ENCODE data around the gene GMDS. TPM values are rescaled to one million over a fixed set of nuclear protein-coding genes. Genes with fewer than 3 reads are reported as not detected.

Gene GMDS
- total and polyA plus RNA-seq, 2 of the 4 experiments (the other 2 are of a cell fraction), result 7.3 to 21.9 TPM

- H2BK15ac ChIP-seq (ENCODE audit: low read depth, low read length), result no peak overlapping the region; the same call in 2 of the 3 replicates
- H2BK20ac ChIP-seq (ENCODE audit: low read depth, low read length), result no peak overlapping the region
- no TSS peak for BruUV-seq (replicated peaks)
- H3K9me1 ChIP-seq (ENCODE audit: insufficient read depth, low read length), result no peaks in the 10 kb centered on the region
- intact Hi-C loops (cut with micrococcal nuclease) (loop anchor here (1.0 to 5.0 kb wide), 5 partner anchors 500 to 844 kb away; no protein-coding TSS in a partner anchor), in situ Hi-C loops (cut with MboI; ENCODE audit: low sequenced_read_pairs) (loop anchor here (5.0 to 10.0 kb wide), 2 partner anchors 580 to 748 kb away; no protein-coding TSS in a partner anchor), dilution Hi-C loops (cut with HindIII; ENCODE audit: low sequenced_read_pairs, unreplicated experiment) (no loop called here)
- peak overlapping the region; percentile 71; the same call in 1 of the 2 replicates for H2BK120ac ChIP-seq (ENCODE audit: low read depth, low read length)
- peaks cover 2% of the 10 kb centered on the region; the same call in 1 of the 2 replicates for H3K4me1 ChIP-seq (ENCODE audit: control insufficient read depth, insufficient read depth, low read length)
- H3K36me3 ChIP-seq (ENCODE audit: control insufficient read depth, insufficient read depth, low read length), result no peaks in the 10 kb centered on the region
- TF ChIP-seq RAD21 (IDR thresholded peaks at IDR 0.05; ENCODE audit: low read length), result peak; percentile 97
- TF ChIP-seq FOS (IDR thresholded peaks at IDR 0.05; ENCODE audit: low read depth, low read length), result 0 out of 2 replicates have a peak, but pooled peaks have one; percentile 3
- no peak for TF ChIP-seq MXI1 (IDR thresholded peaks at IDR 0.05; ENCODE audit: borderline replicate concordance, low read depth, low read length)
- no peak for TF ChIP-seq POLR2A (IDR thresholded peaks at IDR 0.05; ENCODE audit: low read depth, low read length)
- no peak for TF ChIP-seq RCOR1 (IDR thresholded peaks at IDR 0.05; ENCODE audit: insufficient replicate concordance, low read length)
- peak; percentile 99 for TF ChIP-seq SMC3 (IDR thresholded peaks at IDR 0.05; ENCODE audit: low read depth, low read length)
- no peak for TF ChIP-seq CEBPB (IDR thresholded peaks at IDR 0.05; ENCODE audit: low read depth, low read length)
- no peak for TF ChIP-seq BHLHE40 (IDR thresholded peaks at IDR 0.05; ENCODE audit: low read depth, low read length)
- TF ChIP-seq MAZ (IDR thresholded peaks at IDR 0.05; ENCODE audit: borderline replicate concordance, low read depth, low read length), result no peak; the same call in 1 of the 2 replicates
- TF ChIP-seq RFX5 (IDR thresholded peaks at IDR 0.05; ENCODE audit: low read depth, low read length), result no peak
- no peak for TF ChIP-seq CHD1 (IDR thresholded peaks at IDR 0.05; ENCODE audit: low read depth, low read length)
- TF ChIP-seq, protein P1, sequence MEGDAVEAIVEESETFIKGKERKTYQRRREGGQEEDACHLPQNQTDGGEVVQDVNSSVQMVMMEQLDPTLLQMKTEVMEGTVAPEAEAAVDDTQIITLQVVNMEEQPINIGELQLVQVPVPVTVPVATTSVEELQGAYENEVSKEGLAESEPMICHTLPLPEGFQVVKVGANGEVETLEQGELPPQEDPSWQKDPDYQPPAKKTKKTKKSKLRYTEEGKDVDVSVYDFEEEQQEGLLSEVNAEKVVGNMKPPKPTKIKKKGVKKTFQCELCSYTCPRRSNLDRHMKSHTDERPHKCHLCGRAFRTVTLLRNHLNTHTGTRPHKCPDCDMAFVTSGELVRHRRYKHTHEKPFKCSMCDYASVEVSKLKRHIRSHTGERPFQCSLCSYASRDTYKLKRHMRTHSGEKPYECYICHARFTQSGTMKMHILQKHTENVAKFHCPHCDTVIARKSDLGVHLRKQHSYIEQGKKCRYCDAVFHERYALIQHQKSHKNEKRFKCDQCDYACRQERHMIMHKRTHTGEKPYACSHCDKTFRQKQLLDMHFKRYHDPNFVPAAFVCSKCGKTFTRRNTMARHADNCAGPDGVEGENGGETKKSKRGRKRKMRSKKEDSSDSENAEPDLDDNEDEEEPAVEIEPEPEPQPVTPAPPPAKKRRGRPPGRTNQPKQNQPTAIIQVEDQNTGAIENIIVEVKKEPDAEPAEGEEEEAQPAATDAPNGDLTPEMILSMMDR (conservative IDR thresholded peaks at IDR 0.05; ENCODE audit: low read depth, low read length), result peak; percentile 95
- peak overlapping the region; percentile 93 for H2AFZ ChIP-seq (replicated peaks; ENCODE audit: low read length, poor library complexity)
- peak overlapping the region; percentile 48 for H3K23ac ChIP-seq (ENCODE audit: low read depth, low read length)
- peaks cover 29% of the 10 kb centered on the region for H3K27me3 ChIP-seq (ENCODE audit: control insufficient read depth, insufficient read depth, low read length)
- H3K79me1 ChIP-seq (ENCODE audit: low read depth in 1 of 2, low read length in 2 of 2), result no peaks in the 10 kb centered on the region; a peak in 1 of 4 replicates
- CTCF ChIA-PET, result interaction anchor here (0.7 kb wide), 1 partner anchor 500 kb away, joined by 4 read pairs; no protein-coding TSS in a partner anchor
- H2AK5ac ChIP-seq (ENCODE audit: low read depth, low read length), result no peak overlapping the region
- WGBS, 2 experiments (ENCODE audit: extremely low coverage in 2 of 2, insufficient read length in 1 of 2), result 4% methylated on average over 44 of the region's 85 CpGs; no CpG with 5 or more reads in 1 of the 2 experiments
- peak overlapping the region; percentile 14; the same call in 1 of the 2 replicates for H3K9ac ChIP-seq (ENCODE audit: low read depth, low read length)
- POLR2A ChIA-PET (ENCODE audit: unreplicated experiment), result no interaction called here
- H3K4me2 ChIP-seq (ENCODE audit: low read depth, low read length), result peak overlapping the region; percentile 71
- H3K4ac ChIP-seq (ENCODE audit: low read depth, low read length), result peak overlapping the region; percentile 60
- H4K5ac ChIP-seq (ENCODE audit: low read depth, low read length), result no peak overlapping the region
- DNase-seq, result peak; percentile 36
- 0 out of 2 replicates have a peak overlapping the region, but pooled peaks have one; percentile 41 for H3K14ac ChIP-seq (replicated peaks; ENCODE audit: low read depth, low read length)
- no peaks in the 10 kb centered on the region for H4K20me1 ChIP-seq (ENCODE audit: insufficient read depth, low read length)
- peak overlapping the region; percentile 80 for H2AK9ac ChIP-seq (replicated peaks; ENCODE audit: low read depth, low read length, poor library complexity)
- no peak overlapping the region for H3K56ac ChIP-seq (ENCODE audit: extremely low read depth, insufficient read depth, low read length)
- peak; percentile 93 for ATAC-seq (ENCODE audit: low read depth)
- H4K91ac ChIP-seq (ENCODE audit: insufficient read depth, low read depth, low read length), result 0 out of 2 replicates have a peak overlapping the region, but pooled peaks have one; percentile 11
- no peak overlapping the region; the same call in 1 of the 2 replicates for H3K18ac ChIP-seq (ENCODE audit: low read depth, low read length)
- no peak overlapping the region for H2BK5ac ChIP-seq (ENCODE audit: low read depth, low read length, poor library complexity, severe bottlenecking)
- H3K9me3 ChIP-seq (ENCODE audit: control insufficient read depth, insufficient read depth, low read length), result peaks cover 7% of the 10 kb centered on the region; the same call in 1 of the 2 replicates
- H3K4me3 ChIP-seq (ENCODE audit: insufficient read depth, low read depth, low read length), result peak overlapping the region; percentile 45
- no peak overlapping the region for H3K27ac ChIP-seq (ENCODE audit: insufficient read depth, low read length)
- H4K8ac ChIP-seq (ENCODE audit: low read depth in 2 of 2, low read length in 2 of 2), result peak overlapping the region in 1 of 2 experiments; percentile 21; a peak in 1 of 4 replicates
Measured at GRCh38 chr6:1604158-1605003, 641.0 kb downstream of the GMDS start.
